ENCODE measurements around the gene PAH.

PAH gene

DNA sequence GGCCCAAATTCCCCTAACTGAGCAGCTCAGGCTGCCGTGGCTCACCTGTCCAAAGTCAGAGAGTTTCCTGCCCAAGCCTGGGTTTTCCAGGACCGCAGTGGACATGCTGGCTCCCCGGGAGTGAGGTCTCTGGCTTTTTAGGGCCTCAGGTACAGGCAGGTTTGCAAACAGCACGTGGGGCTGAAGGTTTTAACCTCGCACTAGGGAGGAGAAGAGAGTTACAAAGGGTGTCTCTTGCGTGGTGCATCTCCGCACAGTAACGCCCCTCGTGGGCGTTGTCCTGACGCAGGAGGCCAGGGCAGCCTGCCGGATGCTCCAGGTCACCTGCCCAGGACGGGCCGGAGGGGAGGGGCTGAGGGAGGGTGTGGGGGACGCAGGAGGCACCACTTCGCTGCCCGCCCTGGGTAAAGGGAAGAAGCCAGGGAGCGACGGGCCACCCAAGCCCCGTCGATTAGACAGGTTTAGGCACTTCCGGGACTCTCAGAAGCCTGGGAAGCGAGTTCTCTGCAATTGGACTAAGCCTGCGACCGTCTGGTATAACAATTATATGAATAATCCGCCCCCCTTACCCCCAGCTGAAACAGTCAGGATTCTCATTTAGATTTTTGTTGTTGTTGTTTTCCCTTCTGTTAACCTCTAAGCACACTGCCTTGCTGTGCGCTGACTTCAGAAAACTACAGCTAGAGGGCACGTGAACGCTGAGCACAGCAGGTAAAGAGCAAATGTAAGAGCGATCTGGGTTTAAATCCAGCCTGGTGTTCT is at the start of gene PAH:
Gene PAH, minus strand, starts transcription at position 219 of the 762 bp plus-strand sequence. Its CDS starts 114 bp downstream, at position 105.
- H3K27ac ChIP-seq, result no peak within 1 kb of the TSS
- DNase-seq (ENCODE audit: low spot score), result no peak
- TF ChIP-seq, protein P1, sequence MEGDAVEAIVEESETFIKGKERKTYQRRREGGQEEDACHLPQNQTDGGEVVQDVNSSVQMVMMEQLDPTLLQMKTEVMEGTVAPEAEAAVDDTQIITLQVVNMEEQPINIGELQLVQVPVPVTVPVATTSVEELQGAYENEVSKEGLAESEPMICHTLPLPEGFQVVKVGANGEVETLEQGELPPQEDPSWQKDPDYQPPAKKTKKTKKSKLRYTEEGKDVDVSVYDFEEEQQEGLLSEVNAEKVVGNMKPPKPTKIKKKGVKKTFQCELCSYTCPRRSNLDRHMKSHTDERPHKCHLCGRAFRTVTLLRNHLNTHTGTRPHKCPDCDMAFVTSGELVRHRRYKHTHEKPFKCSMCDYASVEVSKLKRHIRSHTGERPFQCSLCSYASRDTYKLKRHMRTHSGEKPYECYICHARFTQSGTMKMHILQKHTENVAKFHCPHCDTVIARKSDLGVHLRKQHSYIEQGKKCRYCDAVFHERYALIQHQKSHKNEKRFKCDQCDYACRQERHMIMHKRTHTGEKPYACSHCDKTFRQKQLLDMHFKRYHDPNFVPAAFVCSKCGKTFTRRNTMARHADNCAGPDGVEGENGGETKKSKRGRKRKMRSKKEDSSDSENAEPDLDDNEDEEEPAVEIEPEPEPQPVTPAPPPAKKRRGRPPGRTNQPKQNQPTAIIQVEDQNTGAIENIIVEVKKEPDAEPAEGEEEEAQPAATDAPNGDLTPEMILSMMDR (IDR thresholded peaks at IDR 0.05), result no peak
- H3K4me3 ChIP-seq, result peak within 1 kb of the TSS; percentile 56

DNA sequence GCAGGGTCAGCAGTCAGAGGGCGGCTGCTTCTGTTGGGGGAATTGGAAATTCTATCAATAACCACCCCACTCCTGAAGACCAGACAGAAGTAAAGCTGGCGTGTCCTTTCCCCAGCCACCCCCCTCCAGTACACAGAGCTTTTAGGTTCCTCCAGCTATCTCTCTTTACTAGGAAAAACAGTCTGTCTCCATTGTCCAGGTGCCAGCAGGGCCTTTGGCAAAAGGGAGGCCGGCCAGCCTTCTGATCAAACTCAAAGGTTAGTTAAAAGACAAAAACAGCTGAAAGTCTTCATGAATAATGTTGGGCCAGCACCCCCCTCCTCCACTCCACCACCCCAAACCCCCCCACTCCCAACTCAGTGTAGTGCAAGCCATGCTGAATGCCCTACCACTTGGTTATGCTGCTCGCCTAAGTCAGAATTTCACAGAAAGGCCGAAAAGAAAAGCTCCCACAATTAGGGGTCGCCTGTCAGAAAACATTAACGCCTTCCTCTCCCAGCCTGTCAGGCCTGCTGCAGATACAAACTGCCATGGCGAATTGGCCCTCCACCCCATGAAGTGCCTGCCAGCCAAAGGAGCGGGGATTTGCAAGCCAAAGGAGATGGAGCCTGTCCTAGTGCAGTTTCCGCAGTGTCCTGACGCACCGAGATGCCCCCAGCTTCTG is 49.3 kb upstream of the PAH start:
- TF ChIP-seq, protein P1 (IDR thresholded peaks at IDR 0.05), result no peak
- Histone ChIP-seq H3K4me3 (no peak overlapping the region), H3K27ac (no peak overlapping the region)
- DNase-seq (ENCODE audit: low spot score), result no peak

DNA sequence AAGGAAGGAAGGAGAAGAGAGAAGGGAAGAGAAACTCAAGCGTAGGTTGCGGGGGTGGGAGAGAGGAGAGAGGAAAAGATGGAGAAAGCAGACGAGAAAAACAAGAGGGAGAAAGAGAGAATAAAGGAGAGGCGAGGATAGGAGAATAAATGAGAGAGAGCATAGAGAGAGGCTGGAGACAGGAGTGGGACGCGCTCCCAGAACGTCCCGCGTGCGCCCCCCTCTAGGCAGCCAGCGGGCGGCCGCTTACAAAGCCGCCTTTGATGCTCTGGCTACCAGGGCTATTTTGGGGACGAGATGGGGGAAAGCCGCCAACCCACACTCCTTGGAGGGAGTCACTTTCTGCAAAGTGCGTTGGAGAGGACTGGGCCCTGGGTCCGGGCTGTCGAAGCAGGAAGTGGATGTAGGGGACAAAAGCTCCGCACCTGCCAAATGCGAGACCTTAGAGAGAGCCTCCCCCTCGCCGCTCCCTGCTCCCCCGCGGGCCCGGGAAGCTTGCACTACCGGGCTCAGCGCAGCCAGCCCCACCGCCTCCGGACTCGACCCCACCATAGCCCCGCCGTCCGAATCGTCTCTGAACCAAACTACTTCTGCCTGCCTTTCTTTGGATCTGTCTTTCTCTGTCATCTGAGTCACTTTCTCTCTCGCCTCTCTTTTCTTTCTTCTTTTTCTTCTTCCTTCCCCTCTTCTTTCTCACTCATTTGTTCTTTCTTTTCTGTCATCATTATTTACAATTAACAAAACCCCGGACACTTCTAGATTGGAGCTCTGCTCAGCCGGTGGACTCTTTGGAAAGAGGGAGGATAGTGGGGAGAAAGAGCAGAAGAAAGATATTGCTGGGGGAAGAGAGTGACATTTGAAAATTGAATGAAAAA is 48.5 kb upstream of the PAH start:
- Histone ChIP-seq H3K27ac (no peak overlapping the region), H3K4me3 (peak overlapping the region; percentile 30)
- TF ChIP-seq, protein P1 (IDR thresholded peaks at IDR 0.05), result no peak
- no peak for DNase-seq (ENCODE audit: low spot score)

DNA sequence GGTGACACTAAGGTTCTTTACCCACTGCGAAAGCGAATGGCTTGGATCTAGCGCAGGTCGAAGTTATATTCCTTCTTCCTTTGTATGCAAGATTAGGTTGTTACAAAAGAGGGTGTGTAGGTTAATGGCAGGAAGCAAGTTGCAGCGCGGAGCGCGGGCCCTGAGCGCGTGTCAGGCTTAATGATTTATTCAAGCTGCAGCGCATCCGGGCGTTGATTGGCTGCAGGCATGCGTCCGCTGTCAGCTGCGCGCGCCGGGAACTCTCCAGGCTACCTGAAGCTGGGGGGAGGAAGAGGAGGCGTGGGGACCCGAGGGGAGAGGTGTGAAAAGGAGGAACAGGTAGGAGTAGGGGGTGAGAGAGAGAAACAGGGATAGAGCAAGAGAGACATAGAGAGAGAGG is 47.8 kb upstream of the PAH start:
- peak overlapping the region; percentile 40 for H3K4me3 ChIP-seq
- no peak for DNase-seq (ENCODE audit: low spot score)
- TF ChIP-seq, protein P1 (IDR thresholded peaks at IDR 0.05), result no peak
- no peak overlapping the region for H3K27ac ChIP-seq

DNA sequence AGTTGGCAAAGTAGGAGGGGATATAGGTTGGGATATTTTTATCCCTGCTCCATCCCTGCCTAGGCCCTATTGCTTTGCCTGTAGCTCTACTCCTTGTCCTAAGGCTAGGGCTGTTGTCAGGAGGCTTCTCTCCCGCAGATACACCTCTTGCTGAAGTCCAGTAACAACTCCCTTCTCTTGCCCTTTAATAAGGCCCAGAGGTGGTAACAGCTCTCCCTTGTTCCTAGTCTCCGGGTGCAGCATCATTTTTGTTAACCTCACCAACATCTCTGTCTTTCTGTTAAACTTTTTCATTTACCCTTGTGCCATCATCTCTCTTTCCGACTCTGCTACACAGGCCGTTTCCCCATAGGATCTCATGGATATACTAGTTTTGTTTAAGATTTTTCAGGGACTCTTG is 46.8 kb upstream of the PAH start:
- H3K4me3 ChIP-seq, result no peak overlapping the region
- TF ChIP-seq, protein P1 (IDR thresholded peaks at IDR 0.05), result no peak

DNA sequence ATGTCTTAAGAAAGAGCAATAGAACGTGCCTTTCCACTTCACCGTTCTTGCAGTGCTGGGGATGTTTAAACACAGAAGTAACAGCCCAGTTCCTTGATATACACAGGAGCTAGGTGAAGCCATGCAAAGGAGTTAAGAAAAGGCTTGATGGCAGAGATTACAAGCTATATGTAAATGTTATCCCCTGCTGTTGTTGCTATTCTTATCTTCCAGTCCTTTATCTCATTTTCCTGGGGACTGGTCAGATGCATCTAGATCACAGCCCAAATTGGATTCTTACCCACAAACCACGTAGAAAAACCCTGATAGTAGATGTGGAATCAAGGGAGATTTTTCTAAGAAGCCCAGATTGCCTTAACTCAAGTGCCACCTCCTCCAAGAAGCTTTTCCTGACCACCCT is 45.9 kb upstream of the PAH start:
- no peak overlapping the region for H3K27ac ChIP-seq
- no peak overlapping the region for H3K4me3 ChIP-seq
- TF ChIP-seq, protein P1 (IDR thresholded peaks at IDR 0.05), result no peak

More for the DNA sequence above, 46.8 kb upstream of the PAH start:
- DNase-seq (ENCODE audit: low spot score), result no peak
- H3K27ac ChIP-seq, result no peak overlapping the region

More for the DNA sequence above, 45.9 kb upstream of the PAH start:
- no peak for DNase-seq (ENCODE audit: low spot score)
